ENCODE measurements around the gene FAAH2. TPM values are rescaled to one million over a fixed set of nuclear protein-coding genes. Genes with fewer than 3 reads are reported as not detected.
A peak's percentile ranks its signal among the peaks of the same experiment; 100 is the strongest.

The FAAH2 gene
- total RNA-seq, 3 donors from 2014 or later: 4.7 to 11.6 (median 7.2) TPM

DNA sequence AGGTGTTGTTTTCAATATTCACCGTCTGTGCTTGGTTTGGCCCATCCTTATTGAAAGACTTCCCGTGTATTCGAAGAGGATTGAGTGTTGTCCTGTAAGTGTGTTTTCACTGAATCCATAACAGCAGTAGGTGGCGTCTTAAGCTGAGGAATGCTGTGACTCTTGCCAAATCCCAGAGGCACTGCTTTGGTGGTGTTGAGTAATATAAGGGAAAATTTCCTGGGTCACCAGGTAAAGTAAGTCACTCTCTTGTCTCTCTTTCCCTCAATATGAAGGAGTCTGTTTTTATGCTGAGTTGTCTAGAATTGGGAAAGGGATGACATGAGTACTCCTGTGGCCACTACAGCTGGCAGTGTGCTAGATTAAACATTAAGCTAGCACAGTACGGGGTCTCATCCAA lies 158.6 kb downstream of the FAAH2 start:
- DNase-seq (no peak), ATAC-seq (no peak)

DNA sequence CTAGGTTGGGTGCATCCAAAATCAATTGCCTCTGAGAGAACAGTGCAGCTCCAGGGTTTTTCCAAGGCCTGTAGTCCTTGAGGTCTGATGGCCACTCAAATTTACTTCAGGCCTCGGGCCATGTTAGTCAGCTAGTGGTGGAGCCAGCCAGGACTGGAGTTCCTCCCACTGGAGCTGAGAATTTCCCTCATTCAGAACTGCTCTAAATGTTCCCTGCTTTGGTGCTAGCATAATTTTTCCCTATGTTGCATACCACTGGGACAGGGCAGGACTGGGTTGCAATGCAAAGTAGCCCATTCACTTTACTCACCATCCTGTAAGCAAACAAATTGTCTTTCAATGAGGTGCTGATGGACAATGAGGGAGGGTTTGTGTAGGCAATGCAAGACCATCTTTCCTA lies 159.3 kb downstream of the FAAH2 start:
- TF ChIP-seq, protein P1, sequence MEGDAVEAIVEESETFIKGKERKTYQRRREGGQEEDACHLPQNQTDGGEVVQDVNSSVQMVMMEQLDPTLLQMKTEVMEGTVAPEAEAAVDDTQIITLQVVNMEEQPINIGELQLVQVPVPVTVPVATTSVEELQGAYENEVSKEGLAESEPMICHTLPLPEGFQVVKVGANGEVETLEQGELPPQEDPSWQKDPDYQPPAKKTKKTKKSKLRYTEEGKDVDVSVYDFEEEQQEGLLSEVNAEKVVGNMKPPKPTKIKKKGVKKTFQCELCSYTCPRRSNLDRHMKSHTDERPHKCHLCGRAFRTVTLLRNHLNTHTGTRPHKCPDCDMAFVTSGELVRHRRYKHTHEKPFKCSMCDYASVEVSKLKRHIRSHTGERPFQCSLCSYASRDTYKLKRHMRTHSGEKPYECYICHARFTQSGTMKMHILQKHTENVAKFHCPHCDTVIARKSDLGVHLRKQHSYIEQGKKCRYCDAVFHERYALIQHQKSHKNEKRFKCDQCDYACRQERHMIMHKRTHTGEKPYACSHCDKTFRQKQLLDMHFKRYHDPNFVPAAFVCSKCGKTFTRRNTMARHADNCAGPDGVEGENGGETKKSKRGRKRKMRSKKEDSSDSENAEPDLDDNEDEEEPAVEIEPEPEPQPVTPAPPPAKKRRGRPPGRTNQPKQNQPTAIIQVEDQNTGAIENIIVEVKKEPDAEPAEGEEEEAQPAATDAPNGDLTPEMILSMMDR (IDR thresholded peaks at IDR 0.05): no peak
- Histone ChIP-seq H3K9me3 (no peaks in the 10 kb centered on the region), H3K4me1 (ENCODE audit: low read depth) (no peaks in the 10 kb centered on the region), H3K36me3 (ENCODE audit: low read depth) (no peaks in the 10 kb centered on the region), H3K4me3 (no peak overlapping the region)
- no peak for ATAC-seq
- intact Hi-C loops (cut with DNase I, micrococcal nuclease): no loop called here
- no peak for DNase-seq

More for the DNA sequence above, 158.6 kb downstream of the FAAH2 start:
- Histone ChIP-seq H3K36me3 (ENCODE audit: low read depth) (no peaks in the 10 kb centered on the region), H3K4me1 (ENCODE audit: low read depth) (no peaks in the 10 kb centered on the region), H3K4me3 (no peak overlapping the region), H3K9me3 (no peaks in the 10 kb centered on the region)
- TF ChIP-seq, protein P1 (IDR thresholded peaks at IDR 0.05): no peak
- intact Hi-C loops (cut with DNase I, micrococcal nuclease): no loop called here

DNA sequence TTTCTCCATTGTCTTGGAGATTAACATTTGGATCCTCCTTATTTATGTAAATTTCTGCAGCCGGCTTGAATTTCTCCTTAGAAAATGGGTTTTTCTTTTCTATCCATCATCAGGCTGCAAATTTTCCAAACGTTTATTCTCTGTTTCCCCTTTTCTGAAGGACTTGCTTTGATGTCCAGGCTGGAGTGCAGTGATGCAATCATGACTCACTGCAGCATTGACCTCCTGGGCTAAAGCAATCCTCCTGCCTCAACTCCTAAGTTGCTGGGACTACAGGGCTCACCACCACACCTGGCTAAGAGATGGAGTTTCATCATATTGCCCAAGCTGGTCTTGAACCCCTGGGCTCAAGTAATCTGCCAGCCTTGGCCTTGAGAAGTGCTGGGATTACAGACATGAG lies 161.3 kb downstream of the FAAH2 start:
- intact Hi-C loops (cut with DNase I, micrococcal nuclease): no loop called here
- no peaks in the 10 kb centered on the region for H3K4me1 ChIP-seq (ENCODE audit: low read depth)
- DNase-seq (no peak), ATAC-seq (no peak)
- H3K36me3 ChIP-seq (ENCODE audit: low read depth): no peaks in the 10 kb centered on the region
- no peak overlapping the region for H3K4me3 ChIP-seq
- no peaks in the 10 kb centered on the region for H3K9me3 ChIP-seq
- TF ChIP-seq, protein P1 (IDR thresholded peaks at IDR 0.05): no peak

DNA sequence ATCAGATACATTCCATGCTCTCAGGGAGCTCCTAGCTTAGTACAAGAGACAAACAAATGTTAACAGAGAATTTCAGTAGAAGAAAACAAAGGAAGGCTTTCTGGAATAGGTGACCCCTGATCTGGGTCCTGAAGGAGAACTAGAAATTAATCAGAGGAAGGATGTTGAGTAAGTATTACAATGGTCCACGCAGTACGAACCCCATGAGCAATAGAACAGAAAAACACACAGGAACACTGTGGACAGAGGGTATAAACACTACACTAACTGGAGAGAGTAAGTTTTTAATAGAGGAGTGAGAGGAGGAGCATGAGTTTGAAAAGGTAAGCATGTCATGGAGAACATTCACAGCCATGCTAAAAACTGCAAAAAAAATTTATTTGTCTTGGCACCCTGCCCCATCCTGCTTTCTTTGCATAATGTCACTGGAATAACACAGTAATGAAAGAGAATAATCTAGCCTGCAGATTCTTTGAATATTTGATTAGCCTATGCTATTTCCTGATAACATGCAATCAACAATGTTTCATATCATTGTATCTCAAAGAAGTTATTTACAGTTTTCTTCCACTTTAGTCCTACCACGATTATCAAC lies 165.0 kb downstream of the FAAH2 start:
- Histone ChIP-seq H3K36me3 (ENCODE audit: low read depth) (no peaks in the 10 kb centered on the region), H3K4me1 (ENCODE audit: low read depth) (no peaks in the 10 kb centered on the region), H3K4me3 (no peak overlapping the region), H3K9me3 (no peaks in the 10 kb centered on the region)
- intact Hi-C loops (cut with DNase I, micrococcal nuclease): no loop called here
- ATAC-seq (no peak), DNase-seq (no peak)
- TF ChIP-seq, protein P1 (IDR thresholded peaks at IDR 0.05): no peak

DNA sequence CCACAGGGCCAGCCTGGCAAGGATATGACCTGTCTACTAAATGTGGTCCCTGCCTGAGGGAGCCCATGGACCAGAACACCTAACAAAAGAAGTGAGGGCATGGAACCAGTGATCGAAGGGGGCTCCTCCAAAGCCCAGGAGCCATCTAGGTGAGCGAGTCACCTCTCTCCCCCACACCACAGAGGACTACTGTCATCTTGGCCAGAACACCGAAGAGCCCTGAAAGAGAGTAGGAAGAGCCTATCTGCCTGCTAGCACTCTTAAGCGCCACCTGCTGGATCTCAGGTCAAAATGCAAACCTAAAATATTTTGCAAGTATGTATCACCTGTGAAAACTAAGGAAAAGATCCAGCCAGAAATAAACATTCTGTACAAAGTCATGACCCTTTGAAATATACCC lies 167.4 kb downstream of the FAAH2 start:
- DNase-seq: no peak

More for the DNA sequence above, 167.4 kb downstream of the FAAH2 start:
- Histone ChIP-seq H3K4me3 (no peak overlapping the region), H3K36me3 (ENCODE audit: low read depth) (no peaks in the 10 kb centered on the region), H3K9me3 (no peaks in the 10 kb centered on the region), H3K4me1 (ENCODE audit: low read depth) (no peaks in the 10 kb centered on the region)
- TF ChIP-seq, protein P1 (IDR thresholded peaks at IDR 0.05): no peak
- ATAC-seq: peak; percentile 60
- intact Hi-C loops (cut with DNase I, micrococcal nuclease): no loop called here
